ENCODE measurements around the gene FGFR3. TPM values are rescaled to one million over a fixed set of nuclear protein-coding genes. Genes with fewer than 3 reads are reported as not detected.
A peak's percentile ranks its signal among the peaks of the same experiment; 100 is the strongest.

The FGFR3 gene
- total RNA-seq, 1 donor from 2014 or later, result 11.3 TPM

- peaks cover 3% of the 10 kb centered on the region for H3K27me3 Mint-ChIP-seq (ENCODE audit: unreplicated experiment)
- H3K4me3 Mint-ChIP-seq (ENCODE audit: unreplicated experiment), result no peak overlapping the region
- H3K36me3 Mint-ChIP-seq (ENCODE audit: unreplicated experiment), result no peaks in the 10 kb centered on the region
- DNase-seq, result no peak
- TF ChIP-seq, protein P1, sequence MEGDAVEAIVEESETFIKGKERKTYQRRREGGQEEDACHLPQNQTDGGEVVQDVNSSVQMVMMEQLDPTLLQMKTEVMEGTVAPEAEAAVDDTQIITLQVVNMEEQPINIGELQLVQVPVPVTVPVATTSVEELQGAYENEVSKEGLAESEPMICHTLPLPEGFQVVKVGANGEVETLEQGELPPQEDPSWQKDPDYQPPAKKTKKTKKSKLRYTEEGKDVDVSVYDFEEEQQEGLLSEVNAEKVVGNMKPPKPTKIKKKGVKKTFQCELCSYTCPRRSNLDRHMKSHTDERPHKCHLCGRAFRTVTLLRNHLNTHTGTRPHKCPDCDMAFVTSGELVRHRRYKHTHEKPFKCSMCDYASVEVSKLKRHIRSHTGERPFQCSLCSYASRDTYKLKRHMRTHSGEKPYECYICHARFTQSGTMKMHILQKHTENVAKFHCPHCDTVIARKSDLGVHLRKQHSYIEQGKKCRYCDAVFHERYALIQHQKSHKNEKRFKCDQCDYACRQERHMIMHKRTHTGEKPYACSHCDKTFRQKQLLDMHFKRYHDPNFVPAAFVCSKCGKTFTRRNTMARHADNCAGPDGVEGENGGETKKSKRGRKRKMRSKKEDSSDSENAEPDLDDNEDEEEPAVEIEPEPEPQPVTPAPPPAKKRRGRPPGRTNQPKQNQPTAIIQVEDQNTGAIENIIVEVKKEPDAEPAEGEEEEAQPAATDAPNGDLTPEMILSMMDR (IDR thresholded peaks at IDR 0.05; ENCODE audit: partially characterized antibody, unreplicated experiment), result no peak
- H3K4me1 Mint-ChIP-seq (ENCODE audit: low read depth, unreplicated experiment), result peaks cover 11% of the 10 kb centered on the region
- H3K27ac Mint-ChIP-seq (ENCODE audit: unreplicated experiment), result no peak overlapping the region
- peaks cover 3% of the 10 kb centered on the region for H3K9me3 Mint-ChIP-seq (ENCODE audit: unreplicated experiment)
Observed at GRCh38 chr4:1745697-1746096, 47.4 kb upstream of the FGFR3 start.

- Mint-ChIP-seq H3K27ac (ENCODE audit: unreplicated experiment) (no peak overlapping the region), H3K27me3 (ENCODE audit: unreplicated experiment) (peaks cover 3% of the 10 kb centered on the region), H3K9me3 (ENCODE audit: unreplicated experiment) (peaks cover 1% of the 10 kb centered on the region), H3K4me1 (ENCODE audit: low read depth, unreplicated experiment) (peaks cover 8% of the 10 kb centered on the region), H3K4me3 (ENCODE audit: unreplicated experiment) (no peak overlapping the region), H3K36me3 (ENCODE audit: unreplicated experiment) (no peaks in the 10 kb centered on the region)
- peak; percentile 98 for DNase-seq
- TF ChIP-seq, protein P1 (IDR thresholded peaks at IDR 0.05; ENCODE audit: partially characterized antibody, unreplicated experiment), result peak; percentile 95
Observed at GRCh38 chr4:1746265-1746691, 46.8 kb upstream of the FGFR3 start.

DNA sequence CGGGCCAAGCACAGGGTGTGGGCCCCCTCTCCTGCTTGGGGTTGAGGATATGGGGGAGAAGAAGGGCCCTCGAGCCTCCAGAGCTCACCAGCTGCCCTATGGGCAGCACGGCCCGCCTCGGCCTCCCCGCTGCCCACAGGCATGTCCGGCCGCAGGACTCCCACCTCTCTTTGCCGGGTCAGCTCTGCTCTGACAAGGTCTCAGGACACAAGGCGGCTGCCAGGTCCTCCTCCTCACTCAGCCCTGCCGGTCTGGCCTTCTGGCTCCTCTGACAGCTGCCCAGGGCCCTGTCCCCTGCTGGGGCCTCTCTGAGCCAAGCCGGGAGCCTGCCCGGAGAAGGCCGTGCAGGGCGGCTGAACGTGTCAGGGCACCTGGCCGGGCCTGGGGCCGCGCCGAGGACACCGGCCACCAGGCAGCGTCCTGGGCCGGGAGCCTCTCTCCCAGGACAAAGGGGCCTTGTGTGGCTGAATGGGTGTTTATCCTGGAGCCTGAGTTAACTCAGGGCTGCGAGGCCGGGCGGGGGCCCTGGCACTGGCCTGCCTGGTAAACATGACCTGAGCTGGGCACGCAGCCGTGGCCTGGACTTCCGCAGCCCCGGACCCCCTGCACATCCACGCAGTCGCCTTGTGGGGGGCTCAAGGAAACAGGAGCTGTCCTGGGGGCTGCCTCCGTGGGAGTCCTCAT, 46.0 kb upstream of the FGFR3 start:
- H3K36me3 Mint-ChIP-seq (ENCODE audit: unreplicated experiment), result no peaks in the 10 kb centered on the region
- H3K27ac Mint-ChIP-seq (ENCODE audit: unreplicated experiment), result no peak overlapping the region
- peaks cover 3% of the 10 kb centered on the region for H3K27me3 Mint-ChIP-seq (ENCODE audit: unreplicated experiment)
- TF ChIP-seq, protein P1 (IDR thresholded peaks at IDR 0.05; ENCODE audit: partially characterized antibody, unreplicated experiment), result no peak
- peaks cover 1% of the 10 kb centered on the region for H3K9me3 Mint-ChIP-seq (ENCODE audit: unreplicated experiment)
- DNase-seq, result peak; percentile 66
- H3K4me1 Mint-ChIP-seq (ENCODE audit: low read depth, unreplicated experiment), result peaks cover 4% of the 10 kb centered on the region
- no peak overlapping the region for H3K4me3 Mint-ChIP-seq (ENCODE audit: unreplicated experiment)

DNA sequence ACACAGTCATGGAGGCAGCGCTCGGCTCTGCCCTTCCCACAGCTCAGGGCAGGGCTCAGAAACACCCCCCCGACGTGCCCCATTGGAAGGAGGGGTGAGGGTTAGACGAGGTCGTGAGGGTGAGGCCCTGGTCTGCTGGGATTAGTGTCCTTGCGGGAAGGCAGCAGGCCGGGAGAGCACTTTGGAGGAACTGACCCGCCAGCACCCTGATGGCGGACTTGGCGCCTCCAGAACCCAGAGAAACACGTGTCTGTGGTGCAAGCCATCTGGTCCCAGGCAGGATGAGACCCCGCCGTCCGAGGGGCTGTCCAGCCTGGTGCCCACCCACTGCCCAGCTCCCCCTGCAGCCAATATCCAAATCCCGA, 45.5 kb upstream of the FGFR3 start:
- no peak overlapping the region for H3K27ac Mint-ChIP-seq (ENCODE audit: unreplicated experiment)
- no peaks in the 10 kb centered on the region for H3K36me3 Mint-ChIP-seq (ENCODE audit: unreplicated experiment)
- H3K9me3 Mint-ChIP-seq (ENCODE audit: unreplicated experiment), result peaks cover 1% of the 10 kb centered on the region
- no peak for DNase-seq
- H3K4me1 Mint-ChIP-seq (ENCODE audit: low read depth, unreplicated experiment), result peaks cover 4% of the 10 kb centered on the region
- TF ChIP-seq, protein P1 (IDR thresholded peaks at IDR 0.05; ENCODE audit: partially characterized antibody, unreplicated experiment), result no peak
- peaks cover 3% of the 10 kb centered on the region for H3K27me3 Mint-ChIP-seq (ENCODE audit: unreplicated experiment)
- no peak overlapping the region for H3K4me3 Mint-ChIP-seq (ENCODE audit: unreplicated experiment)

DNA sequence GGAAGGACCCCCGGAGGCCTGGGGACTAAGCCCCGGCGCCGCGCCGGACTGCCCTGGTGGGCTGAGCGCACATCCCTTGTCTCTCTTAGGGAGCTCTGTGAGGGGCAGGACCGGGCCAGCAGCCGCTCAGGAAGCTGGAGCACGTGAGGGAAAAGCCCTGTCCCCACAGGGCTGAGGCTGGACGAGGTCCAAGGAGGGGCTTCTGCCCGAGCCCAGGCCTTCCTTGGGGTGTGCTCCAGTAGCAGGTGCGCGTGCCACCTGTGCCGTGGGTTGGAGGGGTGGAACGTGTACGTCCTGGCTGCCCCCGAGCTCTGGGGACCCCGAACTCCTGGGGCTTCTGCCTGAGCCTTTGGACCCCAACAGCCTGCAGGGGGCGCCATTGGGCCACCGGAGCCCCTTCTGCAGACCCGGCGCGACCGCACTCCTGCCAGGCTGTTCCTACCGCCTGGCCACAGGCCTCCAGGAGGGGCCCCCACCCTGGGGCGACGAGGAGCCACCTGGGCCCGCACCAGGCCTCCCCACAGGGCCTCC, 44.6 kb upstream of the FGFR3 start:
- Mint-ChIP-seq H3K9me3 (ENCODE audit: unreplicated experiment) (no peaks in the 10 kb centered on the region), H3K4me1 (ENCODE audit: low read depth, unreplicated experiment) (peaks cover 2% of the 10 kb centered on the region), H3K4me3 (ENCODE audit: unreplicated experiment) (no peak overlapping the region), H3K36me3 (ENCODE audit: unreplicated experiment) (no peaks in the 10 kb centered on the region), H3K27me3 (ENCODE audit: unreplicated experiment) (peaks cover under 1% of the 10 kb centered on the region), H3K27ac (ENCODE audit: unreplicated experiment) (no peak overlapping the region)
- TF ChIP-seq, protein P1 (IDR thresholded peaks at IDR 0.05; ENCODE audit: partially characterized antibody, unreplicated experiment), result peak; percentile 93
- DNase-seq, result peak; percentile 95
